ENCODE data around the gene KANK4.
"Not testable (repeated sequence)": the region's sequence is repeated elsewhere in the genome, so short reads cannot be mapped to it uniquely, and the experiment has no call there.

Gene KANK4

DNA sequence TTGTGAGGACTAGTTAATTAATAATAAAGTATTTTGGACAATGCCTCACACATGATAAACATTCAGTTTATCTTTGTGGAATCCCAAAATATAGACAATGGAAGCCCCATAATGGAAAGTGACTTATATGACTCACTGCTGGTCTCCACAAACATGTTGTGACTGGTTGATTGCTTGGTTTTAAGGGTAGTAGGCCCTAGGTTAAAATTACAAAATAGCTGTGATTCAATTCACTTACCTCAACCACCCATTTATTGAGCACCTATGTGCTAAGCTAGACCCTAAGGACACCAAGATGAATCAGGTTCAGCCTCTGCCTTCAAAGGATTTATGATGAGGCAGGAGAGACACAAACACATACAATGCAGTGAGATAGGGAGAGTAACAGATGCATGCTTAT, 42.4 kb downstream of the KANK4 start:
- in situ Hi-C loops (cut with MboI; ENCODE audit: low sequenced_read_pairs), result no loop called here

DNA sequence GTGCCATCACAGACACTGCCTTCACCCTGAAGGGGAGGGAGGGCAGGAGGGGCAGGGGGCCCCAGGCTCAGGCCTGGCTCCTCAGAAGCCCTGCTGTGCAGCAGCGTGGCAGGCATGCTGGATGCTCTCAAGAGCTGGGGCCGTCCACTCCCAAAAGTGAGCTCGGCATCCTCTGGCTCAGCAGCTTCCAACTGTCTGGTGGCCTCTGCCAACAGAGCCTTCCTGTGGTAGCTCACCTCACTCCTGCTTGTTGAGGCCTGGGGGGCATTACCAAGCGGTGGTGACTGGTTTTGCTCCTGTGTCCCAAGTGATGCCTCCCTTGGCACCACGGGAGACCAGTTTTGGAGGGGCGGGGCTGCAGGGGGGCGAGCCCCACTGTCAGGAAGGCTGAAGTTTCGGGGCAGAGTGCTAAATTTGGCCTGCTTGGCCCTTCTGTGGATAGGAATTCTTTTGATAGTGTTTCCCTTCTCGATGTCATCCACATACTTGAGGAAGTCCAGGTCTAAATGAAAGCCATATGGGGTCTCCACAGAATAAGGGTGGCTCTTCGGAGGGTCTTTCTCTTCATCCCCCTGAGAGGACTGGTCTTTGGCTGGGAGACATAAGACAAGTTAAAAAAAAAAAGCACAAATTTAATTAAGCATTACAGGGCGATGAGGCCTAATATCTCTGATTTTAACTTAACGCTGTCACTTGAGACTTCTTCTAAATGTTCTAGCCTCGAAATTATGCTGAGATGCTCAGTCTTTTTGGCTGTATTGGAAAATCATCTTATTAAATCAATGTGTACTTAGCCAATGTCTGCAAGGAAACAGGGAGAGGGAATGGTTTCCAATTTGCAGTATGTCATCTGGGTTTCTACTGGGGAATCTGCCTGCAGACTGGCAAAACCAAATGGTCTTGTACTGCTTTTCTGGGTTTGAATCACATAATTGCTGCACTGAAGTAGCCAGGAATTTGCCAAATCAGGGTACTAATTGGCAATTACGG, 44.4 kb downstream of the KANK4 start:
- in situ Hi-C loops (cut with MboI; ENCODE audit: low sequenced_read_pairs), result no loop called here

DNA sequence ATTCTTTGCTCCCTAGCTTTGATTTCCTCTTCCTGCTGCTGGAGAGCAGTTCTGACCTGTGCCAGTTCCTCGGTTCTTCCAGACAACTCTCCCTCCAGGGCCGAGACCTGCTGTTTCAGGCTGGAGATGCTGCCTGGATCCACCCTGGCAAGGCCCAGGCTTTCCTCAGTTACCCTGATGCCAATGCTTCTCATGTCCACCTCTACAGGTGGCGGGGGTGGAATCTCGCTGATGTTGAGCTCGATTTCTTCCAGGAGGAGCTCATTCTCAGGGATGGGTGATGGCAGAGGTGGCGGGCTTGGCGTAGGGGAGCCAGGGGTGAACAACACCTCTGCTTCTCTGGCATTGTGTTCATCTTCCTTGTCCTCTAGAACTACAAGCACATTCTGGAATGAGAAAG, 45.3 kb downstream of the KANK4 start:
- in situ Hi-C loops (cut with MboI; ENCODE audit: low sequenced_read_pairs), result no loop called here

DNA sequence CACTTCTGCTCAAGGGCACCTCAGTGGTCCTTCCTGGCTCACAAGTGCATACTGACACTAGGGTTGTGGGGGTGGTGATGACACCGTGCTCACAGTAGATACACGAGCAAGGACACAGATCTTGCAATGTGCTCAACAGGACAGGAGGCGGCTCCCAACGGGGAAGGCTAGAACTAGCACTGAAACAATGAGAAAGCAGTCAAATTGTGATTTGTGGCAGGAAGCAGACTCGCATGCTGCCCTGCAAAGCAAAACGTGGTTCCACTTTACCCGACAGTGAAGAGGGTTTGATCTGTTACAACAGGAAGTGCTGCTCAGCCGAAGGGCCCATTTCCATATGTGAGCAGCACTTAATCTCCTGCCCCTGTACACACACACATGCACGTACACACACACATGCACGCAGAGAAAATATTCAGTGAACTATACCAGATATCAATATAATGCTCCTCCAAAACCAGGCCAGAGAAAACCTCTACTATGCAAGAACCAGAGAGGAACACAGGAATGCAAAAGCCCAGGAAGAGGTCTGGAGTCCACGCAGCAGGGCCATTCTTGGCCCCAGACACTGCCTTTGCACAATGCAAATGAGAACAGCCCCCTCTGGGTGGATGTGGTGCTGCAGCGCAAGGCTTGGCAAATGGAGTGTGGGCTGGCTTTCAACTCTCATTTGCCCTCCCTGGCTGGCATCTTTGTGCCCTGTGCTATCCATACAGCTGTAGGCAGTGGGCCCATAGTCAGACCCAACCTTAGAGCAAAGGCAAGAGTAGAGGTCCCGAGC, 47.1 kb downstream of the KANK4 start:
- in situ Hi-C loops (cut with MboI; ENCODE audit: low sequenced_read_pairs), result no loop called here

DNA sequence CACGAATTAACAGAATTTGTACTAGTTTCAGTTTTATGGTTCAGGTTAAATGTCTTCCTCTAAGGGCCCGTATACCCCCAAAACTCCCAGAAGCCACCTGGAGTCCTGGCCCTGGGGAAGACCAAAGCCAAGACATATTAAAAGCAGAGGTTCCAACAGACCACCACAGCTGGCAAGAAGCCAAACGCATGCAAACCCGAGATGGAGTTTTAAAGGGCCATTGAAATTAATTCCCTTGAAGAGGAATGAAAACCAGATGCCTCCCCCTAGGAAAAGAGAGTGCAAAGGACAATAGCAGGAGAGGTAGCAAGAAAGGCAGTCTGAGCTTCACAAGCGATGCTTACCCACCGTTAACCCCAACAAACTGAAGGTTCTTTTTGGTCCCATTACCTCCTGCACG, 48.1 kb downstream of the KANK4 start:
- in situ Hi-C loops (cut with MboI; ENCODE audit: low sequenced_read_pairs), result no loop called here

DNA sequence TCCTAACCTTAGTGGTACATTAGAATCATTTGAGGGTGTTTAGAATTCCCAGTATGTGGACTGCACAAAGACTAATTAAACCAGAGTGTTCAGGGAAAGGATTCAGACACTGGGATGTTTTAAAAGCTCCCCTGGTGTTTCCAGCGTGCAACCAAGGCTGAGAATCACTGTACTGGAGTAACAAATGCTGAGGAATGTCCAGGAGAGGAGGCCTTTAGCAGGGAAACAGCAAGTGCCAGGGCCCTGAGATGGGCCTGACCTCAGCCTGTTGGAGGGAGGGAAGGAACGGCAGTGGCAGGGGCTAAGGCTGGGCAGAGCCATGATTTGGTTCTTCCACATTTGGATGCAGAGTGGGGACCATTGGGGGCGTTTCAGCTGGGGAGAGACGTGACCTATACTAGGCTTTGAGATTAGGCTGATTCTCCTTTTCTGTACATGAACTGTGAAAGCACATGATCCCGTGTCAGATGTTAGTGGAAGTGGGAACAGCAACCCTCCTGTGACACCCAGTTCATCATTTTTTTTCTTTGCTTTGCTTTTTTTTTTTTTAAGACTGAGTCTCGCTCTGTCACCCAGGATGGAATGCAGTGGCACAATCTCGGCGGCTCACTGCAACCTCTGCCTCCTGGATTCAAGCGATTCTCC, 49.3 kb downstream of the KANK4 start:
- in situ Hi-C loops (cut with MboI; ENCODE audit: low sequenced_read_pairs), result no loop called here

DNA sequence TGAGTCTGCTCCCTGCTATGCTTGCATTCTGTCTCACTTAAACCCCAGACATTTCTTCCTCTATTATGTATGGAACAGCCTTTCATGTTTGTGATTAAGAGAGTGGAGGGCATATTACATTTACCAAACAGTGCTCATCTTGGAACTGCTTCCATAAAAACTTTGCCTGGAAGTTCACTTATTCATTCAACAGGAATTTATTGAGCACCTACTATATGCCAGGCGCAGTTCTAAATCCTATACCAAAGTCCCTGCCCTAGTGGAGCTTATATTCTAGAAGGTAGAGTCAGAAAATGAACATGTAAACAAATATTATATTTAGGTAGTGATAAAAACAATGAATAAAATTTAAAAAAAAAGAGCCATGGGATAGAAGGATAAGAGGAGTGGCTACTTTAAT, 49.8 kb downstream of the KANK4 start:
- in situ Hi-C loops (cut with MboI; ENCODE audit: low sequenced_read_pairs), result no loop called here

DNA sequence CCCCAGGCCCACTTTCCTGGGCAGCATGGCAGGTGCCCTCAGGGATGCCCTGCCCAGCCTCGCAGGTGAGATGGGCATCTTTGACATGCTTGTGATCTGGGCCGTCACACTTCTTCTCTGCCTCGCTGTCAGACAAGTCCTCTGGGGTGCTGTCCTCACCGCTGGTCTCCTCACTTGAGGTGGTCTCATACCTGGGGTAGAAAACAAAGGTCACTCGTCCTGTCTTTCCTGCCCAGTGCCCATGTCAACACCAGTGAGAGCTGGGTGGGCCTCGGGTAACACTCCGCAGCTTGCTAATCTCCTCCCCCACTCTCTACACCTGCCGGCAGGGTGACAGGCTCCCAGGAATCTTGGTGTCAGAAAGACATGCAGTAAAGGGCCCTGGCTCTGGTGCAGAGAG, 50.9 kb downstream of the KANK4 start:
- in situ Hi-C loops (cut with MboI; ENCODE audit: low sequenced_read_pairs), result no loop called here

DNA sequence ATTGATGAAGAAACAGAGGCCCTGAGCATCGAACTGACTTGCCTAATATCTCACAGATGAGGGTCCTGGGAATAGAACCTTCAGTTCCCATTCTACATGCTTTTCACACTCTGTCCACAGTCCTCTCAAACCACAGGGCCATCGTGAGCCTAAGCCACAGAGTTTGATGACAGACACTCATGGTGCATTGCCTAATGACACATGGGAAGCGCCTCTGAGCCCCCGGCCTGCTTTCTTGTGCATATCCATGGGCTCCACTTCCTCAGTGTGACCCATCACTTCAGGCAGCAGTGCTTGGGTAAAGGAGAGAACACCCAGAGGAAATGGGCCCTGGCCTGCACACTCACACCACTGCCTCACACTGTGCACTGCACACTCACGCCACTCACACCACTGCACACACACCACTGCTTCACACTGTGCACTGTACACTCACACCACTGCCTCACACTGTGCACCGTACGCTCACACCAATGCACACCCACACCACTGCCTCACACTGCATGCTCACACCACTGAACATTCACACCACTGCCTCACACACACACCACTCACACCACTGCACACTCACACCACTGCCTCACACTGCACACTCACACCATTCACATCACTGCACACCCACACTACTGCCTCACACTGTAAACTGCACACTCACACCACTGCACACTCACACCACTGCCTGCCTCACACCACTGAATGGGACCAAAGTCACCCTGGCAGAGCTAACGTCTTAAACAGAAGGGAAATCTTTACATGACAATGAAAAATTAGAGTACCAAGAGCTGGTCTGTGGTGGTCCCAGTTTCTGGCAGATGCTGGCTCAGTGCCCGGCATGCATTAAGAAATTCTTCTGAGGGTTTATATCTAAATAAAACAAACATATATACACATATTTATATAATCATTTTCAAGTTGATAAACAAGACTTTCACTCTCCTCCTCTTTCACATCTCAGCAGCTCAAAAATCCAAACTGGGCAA, 53.0 kb downstream of the KANK4 start:
- in situ Hi-C loops (cut with MboI; ENCODE audit: low sequenced_read_pairs), result no loop called here

DNA sequence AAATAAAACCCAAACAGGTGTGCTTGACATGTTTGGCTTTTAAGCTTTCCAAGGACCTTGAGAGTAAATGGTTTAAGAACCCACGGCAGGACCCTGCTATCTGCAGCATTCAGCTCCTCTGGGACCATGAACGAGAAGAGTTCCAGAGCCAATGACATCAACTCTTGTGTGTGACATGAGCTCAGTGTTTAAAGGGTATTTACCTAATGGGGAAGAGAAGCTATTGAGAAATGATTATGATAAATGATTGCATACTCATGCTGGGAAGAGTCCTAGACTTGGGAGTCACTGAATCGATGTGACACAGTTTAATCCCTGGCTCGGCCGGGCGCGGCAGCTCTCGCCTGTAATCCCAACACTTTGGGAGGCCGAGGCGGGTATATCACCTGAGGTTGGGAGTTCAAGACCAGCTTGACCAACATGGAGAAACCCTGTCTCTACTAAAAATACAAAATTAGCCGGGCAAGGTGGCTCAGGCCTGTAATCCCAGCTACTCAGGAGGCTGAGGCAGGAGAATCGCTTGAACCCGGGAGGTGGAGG, 55.4 kb downstream of the KANK4 start:
- in situ Hi-C loops (cut with MboI; ENCODE audit: low sequenced_read_pairs), result no loop called here

DNA sequence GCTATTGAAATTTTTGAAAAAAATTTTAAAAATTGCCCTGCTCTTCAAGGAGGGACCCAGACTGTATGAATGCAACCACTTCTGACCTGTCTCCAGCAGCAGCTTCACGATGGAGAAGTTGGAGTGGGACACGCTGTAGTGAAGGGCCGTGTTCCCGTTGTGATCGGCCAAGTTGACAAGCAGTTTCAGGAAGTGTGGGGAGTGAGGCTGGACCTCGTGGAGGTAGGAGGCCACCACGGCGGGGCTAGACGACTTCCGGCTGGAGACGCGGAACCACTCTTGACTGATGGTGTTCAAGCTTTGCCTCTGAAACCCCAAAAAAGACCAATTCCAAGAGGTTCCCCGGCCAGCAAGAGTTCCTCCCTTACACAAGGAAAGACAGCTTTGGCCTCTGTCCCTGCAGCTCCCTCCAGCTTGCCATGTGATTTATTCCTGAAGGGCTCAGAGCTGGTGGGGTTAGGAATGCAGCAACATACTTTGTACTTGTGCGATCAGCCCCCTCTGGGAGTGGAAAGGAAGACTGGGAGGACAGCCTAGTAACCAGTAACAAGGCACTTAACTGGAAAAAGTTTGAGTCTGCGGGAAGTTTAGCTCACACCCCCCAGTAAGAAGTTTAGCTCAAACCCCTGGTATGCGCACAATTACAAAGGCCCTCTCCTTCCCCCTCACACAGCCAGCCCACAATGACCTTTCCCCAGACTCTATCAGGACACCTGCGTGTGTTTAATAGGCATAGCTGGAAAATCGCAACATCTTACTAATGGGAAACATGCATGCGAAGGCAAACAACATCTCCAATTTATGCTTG, 56.0 kb downstream of the KANK4 start:
- in situ Hi-C loops (cut with MboI; ENCODE audit: low sequenced_read_pairs), result no loop called here

DNA sequence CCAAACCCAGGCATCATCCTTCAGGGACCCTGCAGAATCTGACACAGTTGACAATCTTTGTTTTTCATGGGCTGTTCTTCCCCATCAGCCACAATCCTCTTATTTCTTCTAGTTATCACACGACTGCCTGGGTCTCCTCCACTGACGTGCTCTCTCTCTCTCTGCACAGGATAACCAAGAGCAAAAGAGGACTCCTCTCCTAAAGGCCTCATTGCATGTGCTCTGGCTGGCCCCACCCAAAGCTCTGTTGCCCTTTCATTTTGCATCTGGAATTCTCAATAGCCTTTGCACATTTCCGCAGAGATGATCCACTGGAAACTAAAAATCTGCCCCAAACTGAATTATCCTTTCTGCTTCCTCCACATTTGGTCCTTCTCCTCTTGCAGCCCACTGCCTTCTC, 58.5 kb downstream of the KANK4 start:
- in situ Hi-C loops (cut with MboI; ENCODE audit: low sequenced_read_pairs), result no loop called here

DNA sequence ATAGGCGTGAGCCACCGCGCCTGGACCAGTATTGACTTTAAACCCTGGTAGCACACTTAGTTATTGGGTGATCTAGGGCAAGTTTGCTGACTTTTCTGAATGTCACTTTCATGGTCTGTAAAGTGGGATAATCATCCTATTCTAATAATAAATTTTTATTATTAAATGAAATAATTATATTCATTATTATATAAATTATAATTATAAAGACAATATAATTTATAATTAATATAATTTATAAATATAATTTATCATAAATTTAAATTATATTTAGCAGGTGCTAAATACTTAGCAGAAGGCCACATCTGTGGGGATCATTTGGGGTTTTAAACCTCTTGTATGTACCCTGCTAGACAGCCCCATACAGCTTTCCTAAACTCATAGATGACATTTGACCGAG, 59.7 kb downstream of the KANK4 start:
- in situ Hi-C loops (cut with MboI; ENCODE audit: low sequenced_read_pairs), result no loop called here

DNA sequence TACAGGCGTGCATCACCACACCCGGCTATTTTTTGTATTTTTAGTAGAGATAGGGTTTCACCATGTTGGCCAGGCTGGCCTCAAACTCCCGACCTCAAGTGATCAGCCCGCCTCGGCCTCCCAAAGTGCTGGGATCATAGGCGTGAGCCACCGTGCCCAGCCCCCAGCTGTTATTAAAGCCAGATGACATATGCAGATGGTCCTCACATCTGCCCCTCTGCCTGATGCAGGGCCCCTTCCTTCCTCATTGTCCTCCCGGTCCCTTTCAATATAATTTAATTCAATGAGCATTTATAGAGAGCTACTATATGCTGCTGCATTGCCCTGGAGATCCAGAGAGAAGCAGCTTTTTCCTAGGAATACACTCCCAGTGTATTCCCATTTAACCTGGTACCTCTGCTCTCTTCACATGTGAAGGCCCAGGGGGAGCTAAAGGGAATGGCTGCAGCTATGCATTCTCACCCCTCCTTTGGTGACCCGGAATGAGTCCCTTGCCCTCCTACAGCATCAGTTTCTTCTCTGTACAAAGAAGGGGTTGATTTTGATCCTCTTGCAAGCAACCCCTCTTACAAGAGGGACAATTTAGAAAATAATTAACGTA, 69.0 kb downstream of the KANK4 start:
- in situ Hi-C loops (cut with MboI; ENCODE audit: low sequenced_read_pairs), result no loop called here

DNA sequence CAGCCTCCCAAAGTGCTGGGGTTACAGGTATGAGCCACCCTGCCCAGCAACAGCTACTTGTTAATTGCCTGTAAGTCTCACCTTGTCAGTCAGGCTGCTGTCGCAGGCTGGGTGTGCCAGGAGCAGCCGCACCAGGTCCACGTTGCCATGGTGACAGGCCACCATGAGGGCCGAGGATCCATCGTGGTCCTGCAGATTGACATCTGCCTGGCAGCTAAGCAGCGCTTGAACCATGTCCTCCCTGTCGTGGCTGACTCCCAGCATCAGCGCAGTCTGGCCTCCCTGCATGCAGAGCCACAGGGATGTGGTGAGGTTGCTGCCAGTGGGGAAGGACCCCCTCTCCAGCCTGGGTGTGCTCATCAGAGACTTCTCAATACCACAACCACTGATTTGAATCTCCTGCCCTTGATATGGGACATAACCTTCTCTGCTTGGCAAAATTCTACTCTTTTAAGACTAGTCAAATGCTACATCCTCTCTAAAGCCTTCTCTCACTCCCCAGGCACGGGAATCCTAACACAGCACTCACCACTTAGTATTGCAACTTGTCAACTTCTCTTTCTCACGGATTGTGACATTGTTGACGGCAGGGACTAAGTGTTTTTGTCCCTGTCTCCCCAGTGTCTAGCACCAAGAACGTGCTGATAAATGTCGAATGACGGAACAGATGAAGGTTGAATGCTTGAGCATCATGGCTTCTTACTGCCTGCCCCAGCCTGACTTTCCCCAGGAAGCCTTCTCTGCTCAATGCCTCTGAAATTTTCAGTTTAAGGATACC, 71.7 kb downstream of the KANK4 start:
- in situ Hi-C loops (cut with MboI; ENCODE audit: low sequenced_read_pairs), result no loop called here

DNA sequence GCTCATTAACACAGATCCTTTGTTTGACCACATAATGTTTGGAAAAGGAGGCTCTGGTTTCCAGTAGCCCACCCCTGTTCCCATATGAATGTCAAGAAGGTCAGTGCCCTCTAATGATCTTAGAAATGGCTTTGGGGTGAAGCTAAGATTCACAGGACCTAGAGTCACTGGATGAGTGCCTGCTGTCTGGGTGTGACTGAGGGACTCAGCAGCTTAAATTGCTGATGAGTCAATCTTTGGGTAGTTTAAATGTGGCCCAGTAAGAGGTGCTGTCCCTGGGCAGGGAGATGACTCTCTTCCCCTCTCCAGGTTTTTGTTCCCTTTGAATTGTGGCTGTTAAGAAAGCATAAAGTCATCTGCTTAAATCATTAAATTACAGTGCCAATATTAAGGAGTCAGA, 74.0 kb downstream of the KANK4 start:
- in situ Hi-C loops (cut with MboI; ENCODE audit: low sequenced_read_pairs), result no loop called here

DNA sequence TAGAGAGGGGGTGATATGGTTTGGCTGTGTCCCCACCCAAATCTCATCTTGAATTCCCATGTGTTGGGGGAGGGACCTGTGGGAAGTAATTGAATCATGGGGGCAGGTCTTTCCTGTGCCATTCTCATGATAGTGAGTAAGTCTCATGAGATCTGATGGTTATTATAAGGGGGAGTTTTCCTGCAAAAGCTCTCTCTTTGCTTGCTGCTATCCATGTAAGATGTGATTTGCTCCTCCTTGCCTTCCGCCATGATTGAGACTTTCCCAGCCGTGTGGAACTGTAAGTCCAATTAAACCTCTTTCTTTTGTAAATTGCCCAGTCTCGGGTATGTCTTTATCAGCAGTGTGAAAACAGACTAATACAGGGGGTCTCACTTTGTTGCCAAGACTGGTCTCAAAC, 74.9 kb downstream of the KANK4 start:
- in situ Hi-C loops (cut with MboI; ENCODE audit: low sequenced_read_pairs), result not testable (repeated sequence)
